ENCODE measurements around the gene TPCN2. TPM values are rescaled to one million over a fixed set of nuclear protein-coding genes. Genes with fewer than 3 reads are reported as not detected.

TPCN2 gene
- total and polyA plus RNA-seq, 2 of the 8 experiments (the other 6 are each of a cell fraction or from before 2014, with no cell fraction given): 9.7 to 18.6 TPM

DNA sequence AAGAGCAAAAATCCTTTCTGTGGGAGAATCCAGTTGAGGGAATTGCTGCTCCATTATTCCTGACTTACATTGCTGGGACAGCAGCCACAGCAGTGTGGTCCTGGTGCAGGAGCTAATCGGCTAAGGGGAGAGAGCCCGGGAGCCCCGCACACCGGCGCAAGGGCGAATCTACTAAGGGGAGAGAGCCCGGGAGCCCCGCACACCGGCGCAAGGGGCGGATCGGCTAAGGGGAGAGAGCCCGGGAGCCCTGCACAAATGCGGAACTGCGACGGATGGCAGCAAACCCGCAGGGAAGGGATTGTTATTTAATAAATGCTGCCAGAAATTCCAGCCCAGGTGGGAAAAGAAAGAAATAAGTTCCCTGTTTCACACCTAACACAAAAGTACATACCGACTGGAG is 43.5 kb downstream of the TPCN2 start:
- POLR2A ChIA-PET (ENCODE audit: partially characterized antibody): interaction anchor here (0.9 kb wide), 1 partner anchor 9 kb away, joined by 3 read pairs; no protein-coding TSS in a partner anchor
- CTCF ChIA-PET (ENCODE audit: partially characterized antibody): interaction anchor here (1.0 kb wide), 1 partner anchor 13 kb away, joined by 5 read pairs; no protein-coding TSS in a partner anchor
- H4K8ac ChIP-seq (ENCODE audit: extremely low read depth, insufficient read depth, low read length): no peak overlapping the region

More for the DNA sequence above, 43.5 kb downstream of the TPCN2 start:
- DNase-seq (ENCODE audit: low read depth in 1 of 2, low spot score in 2 of 2): no peak
- H2BK20ac ChIP-seq (ENCODE audit: low read length): no peak overlapping the region
- H3K56ac ChIP-seq (replicated peaks; ENCODE audit: insufficient read length, low read depth, low read length): no peak overlapping the region
- no peak for FAIRE-seq
- no peaks in the 10 kb centered on the region for H3K23me2 ChIP-seq (ENCODE audit: low read depth, low read length)
- no peak overlapping the region for H3K4me3 ChIP-seq (ENCODE audit: extremely low read depth in 1 of 4, insufficient read depth in 2 of 4, low read depth in 3 of 4, low read length in 4 of 4)
- no peaks in the 10 kb centered on the region for H3K79me2 ChIP-seq (ENCODE audit: control insufficient read depth in 1 of 2, insufficient read depth in 2 of 2, low read length in 2 of 2)
- H3K27me3 ChIP-seq (replicated peaks in 1 of 4; ENCODE audit: control insufficient read depth in 3 of 4, extremely low read depth in 1 of 4, insufficient read depth in 3 of 4, low read length in 3 of 4): no peaks in the 10 kb centered on the region
- H4K91ac ChIP-seq (replicated peaks; ENCODE audit: insufficient read length, low read length): no peak overlapping the region
- no peak overlapping the region for H2AFZ ChIP-seq (ENCODE audit: low read length)
- no peak overlapping the region for H3K4ac ChIP-seq (replicated peaks; ENCODE audit: insufficient read length, low read depth, low read length)
- H2BK15ac ChIP-seq (ENCODE audit: low read length): no peak overlapping the region
- H3K36me3 ChIP-seq (ENCODE audit: control insufficient read depth in 2 of 4, insufficient read depth in 4 of 4, low read length in 3 of 4): peaks cover 0 to 9% (median 0%) of the 10 kb centered on the region in 4 experiments; a peak in 2 of 8 replicates
- H3K4me2 ChIP-seq (ENCODE audit: insufficient read depth in 1 of 2, low read depth in 2 of 2, low read length in 2 of 2): no peak overlapping the region
- no peak overlapping the region for H3K9ac ChIP-seq (replicated peaks in 1 of 4; ENCODE audit: extremely low read depth in 1 of 4, low read depth in 3 of 4, low read length in 3 of 4)
- 91% methylated on average over 18 of the region's 18 CpGs; no CpG with 5 or more reads in 1 of the 2 experiments for WGBS, 2 experiments (ENCODE audit: extremely low coverage in 1 of 2, insufficient coverage in 1 of 2, insufficient read length in 1 of 2, insufficient replicate concordance in 2 of 2, low coverage in 1 of 2, low lambda C conversion rate in 2 of 2, missing lambda C conversion rate in 1 of 2)
- peaks cover 7 to 10% of the 10 kb centered on the region in 2 experiments for H4K20me1 ChIP-seq (replicated peaks in 1 of 2; ENCODE audit: control insufficient read depth in 1 of 2, insufficient read depth in 2 of 2, low read length in 2 of 2)
- no peak overlapping the region for H2BK12ac ChIP-seq (ENCODE audit: low read depth, low read length)
- H2BK5ac ChIP-seq (ENCODE audit: low read depth, low read length): no peak overlapping the region
- H3K14ac ChIP-seq (ENCODE audit: insufficient read length): no peak overlapping the region
- 0 out of 4 replicates have a peak, but pooled peaks cover 0 to 3% of the 10 kb centered on the region in 2 experiments for H3K9me3 ChIP-seq (ENCODE audit: insufficient read depth in 2 of 2, low read depth in 1 of 2, low read length in 1 of 2)
- no peak overlapping the region for H3K23ac ChIP-seq (ENCODE audit: insufficient read length)
- no peak overlapping the region for H2BK120ac ChIP-seq (replicated peaks; ENCODE audit: low read depth, low read length)
- no peaks in the 10 kb centered on the region for H3K79me1 ChIP-seq (ENCODE audit: low read depth, low read length)
- no peak overlapping the region for H3K27ac ChIP-seq (ENCODE audit: low read depth, low read length)
- H3K18ac ChIP-seq (ENCODE audit: extremely low read depth, low read length): no peak overlapping the region
- H4K5ac ChIP-seq (ENCODE audit: insufficient read length, low read depth, low read length): no peak overlapping the region
- no peak for TF ChIP-seq KDM5A (IDR thresholded peaks at IDR 0.05; ENCODE audit: low read length)
- no peak for TF ChIP-seq CHD1 (IDR thresholded peaks at IDR 0.05; ENCODE audit: low read depth, low read length)
- no peak overlapping the region for H2AK5ac ChIP-seq (ENCODE audit: low read depth, low read length)
- H3K4me1 ChIP-seq (replicated peaks in 1 of 4; ENCODE audit: control insufficient read depth in 3 of 4, insufficient read depth in 4 of 4, low read length in 3 of 4): peaks cover 0 to 5% (median 2%) of the 10 kb centered on the region in 4 experiments; a peak in 4 of 7 replicates
